GM12892 (cell line): ENCODE data around the gene ZNF407.

Source experiments
- POLR2A ChIP-seq: IDR thresholded peaks from 2 replicates; pipeline ENCODE4 v1.6.1; 2011; ENCODE audit warnings: low read depth, low read length, control low read depth
- POLR2AphosphoS5 ChIP-seq: IDR thresholded peaks from 2 replicates; pipeline ENCODE4 v1.6.1; 2011; ENCODE audit warnings: low read depth, low read length, control low read depth

DNA sequence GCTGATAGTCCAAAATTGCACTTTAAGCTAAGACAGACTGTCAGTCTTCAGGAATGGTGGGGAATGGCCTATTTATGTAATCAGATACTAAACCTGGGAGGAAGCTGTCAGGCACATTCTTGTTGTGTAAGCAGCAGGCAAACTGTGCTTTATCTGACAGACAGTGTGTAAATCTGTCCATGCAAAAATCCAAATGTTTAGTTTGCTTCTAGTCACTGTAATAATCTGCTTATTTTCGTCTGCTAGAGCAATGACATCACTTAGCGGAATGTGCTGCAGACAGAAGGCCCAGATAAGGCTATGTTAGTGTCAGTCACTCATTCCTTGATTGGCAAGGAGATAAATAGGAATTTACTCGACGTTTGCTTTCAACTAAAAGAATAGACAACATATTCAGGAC is 263.5 kb downstream of the ZNF407 start:
- no peak for TF ChIP-seq POLR2AphosphoS5
- no peak for TF ChIP-seq POLR2A
